Nephron (organoid): ENCODE measurements around the gene WHRN.

Experiments
- H3K27ac Mint-ChIP-seq, 3 experiments: 2 replicates each; pipeline ENCODE4 v1.8.0; 2020; ENCODE audit warnings: mixed read lengths in 3 of 3, mild to moderate bottlenecking in 2 of 3, moderate library complexity in 1 of 3
- H3K27me3 Mint-ChIP-seq: 2 replicates; pipeline ENCODE4 v1.8.0; 2021; ENCODE audit warnings: low read depth, mild to moderate bottlenecking, moderate library complexity, mixed read lengths
- H3K36me3 Mint-ChIP-seq: 2 replicates; pipeline ENCODE4 v1.8.0; 2020; ENCODE audit warnings: low read depth, mixed read lengths
- H3K4me1 Mint-ChIP-seq: 2 replicates; pipeline ENCODE4 v1.8.0; 2020; ENCODE audit warnings: mixed read lengths
- H3K4me3 Mint-ChIP-seq, 3 experiments: 2 replicates each; pipeline ENCODE4 v1.8.0; 2020; ENCODE audit warnings: mild to moderate bottlenecking in 3 of 3, mixed read lengths in 3 of 3, moderate library complexity in 2 of 3
- H3K9me3 Mint-ChIP-seq: 2 replicates; pipeline ENCODE4 v1.8.0; 2020; ENCODE audit warnings: mixed read lengths
- CTCF ChIP-seq, 3 experiments: fragments of 200-600 bp; sonication (generic); IDR thresholded peaks; one replicate each; pipeline ENCODE4 v1.5.0; 2021; ENCODE audit warnings: antibody characterized with exemption in 3 of 3; ENCODE audit not compliant: unreplicated experiment in 3 of 3

Gene WHRN

GRCh38 chr9:114429488-114429887, 75.8 kb downstream of the WHRN start:
- H3K4me1 Mint-ChIP-seq: no peaks in the 10 kb centered on the region
- no peak for TF ChIP-seq CTCF (IDR thresholded peaks at IDR 0.05; ENCODE audit: unreplicated experiment in 3 of 3)
- peaks cover 10% of the 10 kb centered on the region for H3K27me3 Mint-ChIP-seq
- no peak overlapping the region for H3K27ac Mint-ChIP-seq
- H3K9me3 Mint-ChIP-seq: no peaks in the 10 kb centered on the region
- no peak overlapping the region for H3K4me3 Mint-ChIP-seq
- H3K36me3 Mint-ChIP-seq: no peaks in the 10 kb centered on the region

GRCh38 chr9:114428466-114428865, 76.8 kb downstream of the WHRN start:
- H3K36me3 Mint-ChIP-seq: no peaks in the 10 kb centered on the region
- no peaks in the 10 kb centered on the region for H3K9me3 Mint-ChIP-seq
- H3K27me3 Mint-ChIP-seq: peaks cover 10% of the 10 kb centered on the region
- H3K4me1 Mint-ChIP-seq: no peaks in the 10 kb centered on the region
- TF ChIP-seq CTCF (IDR thresholded peaks at IDR 0.05; ENCODE audit: unreplicated experiment in 3 of 3): no peak
- no peak overlapping the region for H3K27ac Mint-ChIP-seq
- no peak overlapping the region for H3K4me3 Mint-ChIP-seq

- Mint-ChIP-seq H3K27ac (no peak overlapping the region), H3K27me3 (peaks cover 10% of the 10 kb centered on the region), H3K4me3 (no peak overlapping the region), H3K9me3 (no peaks in the 10 kb centered on the region), H3K4me1 (no peaks in the 10 kb centered on the region), H3K36me3 (no peaks in the 10 kb centered on the region)
- TF ChIP-seq CTCF (IDR thresholded peaks at IDR 0.05; ENCODE audit: unreplicated experiment in 3 of 3): no peak
Measured at GRCh38 chr9:114427644-114428043, 77.6 kb downstream of the WHRN start.

- no peaks in the 10 kb centered on the region for H3K4me1 Mint-ChIP-seq
- peaks cover 10% of the 10 kb centered on the region for H3K27me3 Mint-ChIP-seq
- no peak overlapping the region for H3K4me3 Mint-ChIP-seq
- H3K9me3 Mint-ChIP-seq: no peaks in the 10 kb centered on the region
- no peaks in the 10 kb centered on the region for H3K36me3 Mint-ChIP-seq
- no peak for TF ChIP-seq CTCF (IDR thresholded peaks at IDR 0.05; ENCODE audit: unreplicated experiment in 3 of 3)
- H3K27ac Mint-ChIP-seq: no peak overlapping the region
Measured at GRCh38 chr9:114426046-114426948, 79.0 kb downstream of the WHRN start.

- Mint-ChIP-seq H3K4me3 (no peak overlapping the region), H3K36me3 (no peaks in the 10 kb centered on the region), H3K9me3 (no peaks in the 10 kb centered on the region), H3K27ac (no peak overlapping the region), H3K27me3 (peaks cover 6% of the 10 kb centered on the region), H3K4me1 (no peaks in the 10 kb centered on the region)
- TF ChIP-seq CTCF (IDR thresholded peaks at IDR 0.05; ENCODE audit: unreplicated experiment in 3 of 3): no peak
Measured at GRCh38 chr9:114425126-114425525, 80.1 kb downstream of the WHRN start.

- H3K36me3 Mint-ChIP-seq: peaks cover 4% of the 10 kb centered on the region
- TF ChIP-seq CTCF (IDR thresholded peaks at IDR 0.05; ENCODE audit: unreplicated experiment in 3 of 3): no peak
- no peak overlapping the region for H3K4me3 Mint-ChIP-seq
- H3K9me3 Mint-ChIP-seq: no peaks in the 10 kb centered on the region
- peaks cover 6% of the 10 kb centered on the region for H3K27me3 Mint-ChIP-seq
- H3K27ac Mint-ChIP-seq: no peak overlapping the region
- H3K4me1 Mint-ChIP-seq: no peaks in the 10 kb centered on the region
Measured at GRCh38 chr9:114424126-114424525, 81.1 kb downstream of the WHRN start.
